ENCODE measurements around the gene KIF26B.

- TF ChIP-seq CTCF (conservative IDR thresholded peaks at IDR 0.05; ENCODE audit: low read depth in 2 of 2): no peak
- no peak for TF ChIP-seq NANOG (IDR thresholded peaks at IDR 0.05; ENCODE audit: borderline replicate concordance)
- TF ChIP-seq ETS1 (IDR thresholded peaks at IDR 0.05): no peak
- TF ChIP-seq REST (IDR thresholded peaks at IDR 0.05; ENCODE audit: unreplicated experiment): no peak
- no peak for TF ChIP-seq EZH2 (IDR thresholded peaks at IDR 0.05; ENCODE audit: low read depth, unreplicated experiment)
- no peak for TF ChIP-seq POLR2AphosphoS5 (IDR thresholded peaks at IDR 0.05; ENCODE audit: low read depth)
- no peak for TF ChIP-seq STAT1 (IDR thresholded peaks at IDR 0.05; ENCODE audit: unreplicated experiment)
- no peak for TF ChIP-seq CREB1 (CRISPR knock-in tag; IDR thresholded peaks at IDR 0.05; ENCODE audit: low read depth)
Measured at GRCh38 chr1:245126530-245126929, 28.3 kb upstream of the KIF26B start.
